HG03175 (cell line): ENCODE data around the gene ARHGEF16.

Experiments
- ATAC-seq: cut with Tn5 transposase; IDR thresholded peaks from one replicate; pipeline ENCODE4 v1.9.1; 2021; ENCODE audit warnings: mild to moderate bottlenecking, moderate library complexity; ENCODE audit not compliant: unreplicated experiment

ARHGEF16 gene

DNA sequence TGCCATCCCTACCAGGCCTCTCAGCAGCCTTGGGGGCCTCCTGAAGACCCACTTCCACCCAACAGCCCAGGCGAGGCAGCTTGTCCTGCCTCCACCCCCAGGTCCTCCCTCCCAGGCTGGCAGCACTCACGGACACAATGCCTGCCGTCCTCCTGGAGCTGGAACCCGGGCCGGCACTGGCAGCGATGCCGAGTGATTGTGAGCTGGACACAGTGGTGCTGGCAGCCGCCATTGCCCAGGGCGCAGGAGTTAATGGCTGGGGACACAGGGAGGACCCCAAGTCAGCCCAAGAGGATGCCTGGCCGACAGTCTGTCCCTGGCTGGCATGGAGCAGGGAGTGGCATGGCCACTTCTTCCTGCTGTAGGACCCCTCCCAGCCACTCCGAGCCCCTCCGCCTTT lies 60.8 kb downstream of the ARHGEF16 start:
- ATAC-seq = no peak

DNA sequence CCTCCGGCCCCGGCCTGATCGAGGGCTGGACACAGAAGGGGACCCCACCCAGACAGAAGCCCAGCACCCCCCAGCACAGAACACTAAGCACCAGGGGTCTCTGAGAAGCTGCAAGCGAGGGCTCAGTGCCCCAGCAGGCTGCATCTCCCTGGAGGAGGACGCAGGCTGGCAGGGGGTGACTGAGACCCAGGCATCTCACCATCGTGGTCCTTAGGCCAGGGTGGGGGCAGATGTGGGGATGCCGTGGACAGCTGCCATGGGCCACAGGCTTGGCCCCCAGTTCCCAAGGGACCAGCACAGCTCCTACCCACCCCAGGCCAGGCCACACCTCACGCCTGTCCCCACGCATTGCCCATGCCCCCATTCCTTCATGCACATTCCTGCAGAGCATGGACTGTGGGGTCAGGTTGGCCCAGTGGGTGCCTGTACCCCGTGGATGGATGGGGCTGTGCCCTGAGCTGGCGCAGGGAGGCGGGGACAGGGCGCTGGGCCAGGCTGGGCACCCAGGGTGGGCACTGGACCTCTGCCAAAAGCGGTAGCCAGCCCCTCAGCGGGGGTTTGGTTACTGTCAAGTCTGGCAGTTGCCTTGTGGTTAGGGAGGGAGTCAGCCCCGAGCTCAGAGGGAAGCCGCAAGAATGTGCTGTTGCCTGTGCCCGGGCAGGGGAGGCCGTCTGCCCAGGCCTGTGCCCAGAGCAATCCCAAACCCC lies 61.5 kb downstream of the ARHGEF16 start:
- no peak for ATAC-seq

DNA sequence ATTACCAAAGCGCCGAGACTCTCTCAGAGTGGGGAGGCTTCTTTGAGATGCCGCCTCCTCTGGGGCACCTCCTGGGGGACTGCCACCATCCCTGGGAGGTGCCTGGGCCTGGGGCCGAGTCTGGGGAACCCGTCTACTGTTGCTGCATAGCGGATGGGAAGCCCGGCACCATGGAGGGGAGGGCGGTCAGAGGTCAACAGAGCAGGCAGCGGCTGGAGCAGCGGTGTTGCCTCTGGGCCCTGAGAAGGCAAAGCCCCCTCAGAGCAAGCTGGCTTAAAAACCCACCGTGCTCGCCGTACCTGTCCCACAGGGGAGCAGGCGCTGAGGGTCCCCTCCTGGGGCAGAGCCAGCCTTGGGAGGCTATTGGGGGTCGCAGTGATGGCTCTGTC lies 62.0 kb downstream of the ARHGEF16 start:
- no peak for ATAC-seq

DNA sequence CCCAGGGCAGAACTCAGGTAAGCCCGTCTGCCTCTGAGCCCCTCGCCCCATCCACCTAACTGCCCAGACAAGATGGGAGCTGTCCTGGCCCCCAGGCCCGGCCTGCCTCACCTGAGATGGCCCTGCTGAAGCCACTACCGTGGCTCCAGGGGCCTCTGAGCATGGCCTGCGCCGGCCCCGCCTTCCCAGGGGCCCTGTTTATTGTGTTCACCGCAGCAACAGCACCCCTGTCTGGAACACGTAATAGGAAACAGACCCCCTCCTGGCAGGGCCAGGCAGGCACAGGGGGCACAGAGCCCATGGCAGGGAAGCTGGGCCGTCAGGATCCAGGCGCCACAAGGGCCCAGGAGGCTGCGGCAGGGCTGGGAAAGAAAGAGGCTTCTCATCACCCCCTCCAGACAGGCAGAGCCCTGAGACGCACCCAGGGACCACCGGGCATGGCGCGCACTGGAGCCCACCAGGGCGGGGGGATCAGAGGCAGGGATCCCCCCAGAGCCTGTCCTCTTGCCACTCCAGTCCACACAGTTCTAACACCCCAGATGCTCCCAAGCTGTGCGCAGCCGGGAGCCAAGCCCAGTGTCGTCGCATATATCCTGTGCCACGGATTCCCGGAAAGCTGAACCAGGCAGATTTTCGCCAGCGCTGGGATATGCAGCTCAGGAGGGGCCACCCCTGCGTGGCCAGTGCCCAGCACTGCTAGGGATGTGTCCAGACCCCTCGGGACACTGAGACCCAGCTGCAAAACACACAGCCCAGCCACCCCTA lies 62.6 kb downstream of the ARHGEF16 start:
- ATAC-seq = no peak

DNA sequence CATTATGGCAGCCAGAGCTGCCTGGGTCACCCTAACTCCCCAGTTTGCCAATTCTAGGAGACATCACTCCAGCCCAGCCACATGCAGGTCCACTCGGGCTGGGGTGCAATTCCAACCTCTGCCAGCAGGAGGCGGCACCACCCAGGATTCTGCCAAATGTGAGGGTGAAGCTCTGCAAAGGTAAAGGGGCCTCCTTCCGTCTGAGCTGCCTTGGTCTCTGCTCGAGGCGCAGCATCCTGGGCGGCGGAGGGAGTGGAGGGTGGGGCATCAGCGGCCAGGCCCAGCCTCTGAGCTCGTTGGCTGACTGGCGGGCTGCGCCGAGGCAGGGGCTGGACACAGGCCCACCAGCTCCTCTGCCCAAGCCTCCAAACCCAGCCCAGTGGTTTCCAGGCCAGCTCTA lies 63.8 kb downstream of the ARHGEF16 start:
- no peak for ATAC-seq

DNA sequence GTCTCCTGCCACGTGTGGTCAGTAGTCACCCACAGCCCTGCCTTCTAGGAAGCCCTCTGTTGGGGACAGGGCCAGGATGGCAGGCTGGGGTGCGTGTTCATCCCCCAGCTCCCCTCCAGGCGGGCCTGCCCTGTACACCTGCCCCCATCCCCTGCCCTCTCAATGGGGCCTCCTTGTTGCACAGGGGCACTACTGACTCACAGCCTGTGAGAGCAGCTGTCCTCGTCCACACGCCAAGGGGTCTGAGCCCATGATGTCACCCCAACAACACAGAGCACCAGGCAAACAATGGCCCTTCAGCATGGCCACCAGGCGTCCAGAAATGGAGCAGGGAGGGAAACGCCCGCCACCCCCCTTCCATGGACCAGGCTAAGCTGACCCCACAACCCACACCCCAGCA lies 64.3 kb downstream of the ARHGEF16 start:
- ATAC-seq = no peak

DNA sequence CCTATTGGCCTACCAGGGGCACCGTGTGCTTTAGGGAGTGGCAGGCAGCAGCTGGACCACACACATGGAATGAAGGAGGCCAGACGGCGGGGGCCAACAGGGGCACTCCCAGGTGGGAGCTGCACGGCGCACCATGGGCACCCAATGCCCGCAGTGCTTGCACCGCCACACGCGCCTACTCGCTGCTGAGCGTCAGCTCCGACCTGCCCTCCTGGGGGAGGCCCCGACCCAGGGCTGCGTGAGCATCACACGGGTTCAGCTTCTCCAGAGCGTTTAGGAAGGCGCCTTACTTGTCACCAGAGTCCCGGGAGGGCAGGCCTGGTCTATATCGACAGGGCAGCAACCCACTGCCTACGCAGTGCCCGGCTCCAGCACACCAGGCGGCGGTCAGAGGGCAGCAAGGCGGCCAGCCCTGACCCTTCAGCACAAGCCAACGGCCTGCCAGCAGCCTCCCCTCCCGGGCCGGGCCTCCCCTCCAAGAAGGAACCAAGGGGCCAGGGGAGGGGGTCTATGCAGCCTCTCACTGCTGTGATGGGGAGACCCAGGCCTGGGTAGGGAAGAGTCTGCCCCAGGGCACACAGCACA lies 64.9 kb downstream of the ARHGEF16 start:
- no peak for ATAC-seq

DNA sequence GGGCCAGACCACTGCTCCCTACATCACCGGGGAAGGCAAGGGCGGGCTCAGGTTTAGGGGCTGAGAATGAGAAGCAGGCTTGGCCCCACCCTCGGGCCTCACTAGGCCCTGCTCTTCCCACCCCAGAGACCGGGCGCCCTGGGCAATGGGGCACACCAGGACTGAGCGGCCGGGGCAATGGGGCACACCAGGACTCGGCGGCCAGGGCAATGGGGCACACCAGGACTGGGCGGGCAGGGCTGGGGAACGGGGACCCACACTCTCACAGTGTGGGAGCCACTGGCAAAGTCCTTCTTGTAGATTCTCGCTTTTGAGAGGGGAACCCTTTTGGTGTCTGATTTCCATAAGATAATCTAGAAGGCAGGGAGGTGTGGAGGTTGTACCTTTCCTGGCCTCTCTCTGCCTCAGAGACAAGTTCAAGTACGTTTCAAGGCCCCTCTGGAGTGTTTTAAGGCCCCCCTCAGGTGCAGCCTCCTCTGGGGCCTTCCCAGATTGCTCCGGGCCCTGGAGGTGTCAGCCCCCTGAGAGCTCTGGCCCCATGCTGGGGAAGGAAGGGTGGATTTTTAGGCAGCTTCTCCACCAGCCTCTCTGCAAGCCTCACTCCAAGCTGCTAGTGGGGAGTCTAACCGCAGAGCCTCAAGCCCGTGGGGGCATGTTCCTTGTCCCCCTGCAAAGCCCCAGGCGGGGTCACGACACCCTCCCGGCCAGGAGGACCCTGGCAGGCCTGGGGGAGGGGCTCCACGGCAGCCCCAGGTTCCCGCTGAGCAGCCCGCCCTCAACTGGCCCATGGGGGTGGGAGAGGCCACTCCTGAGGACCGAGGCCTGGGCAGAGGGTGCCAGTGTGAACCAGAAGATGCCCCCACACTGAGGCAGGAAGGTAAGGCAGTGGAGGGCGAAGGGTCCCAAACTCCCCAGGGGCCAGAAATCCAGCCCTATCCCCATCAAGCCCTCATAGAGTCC lies 66.2 kb downstream of the ARHGEF16 start:
- ATAC-seq = no peak

DNA sequence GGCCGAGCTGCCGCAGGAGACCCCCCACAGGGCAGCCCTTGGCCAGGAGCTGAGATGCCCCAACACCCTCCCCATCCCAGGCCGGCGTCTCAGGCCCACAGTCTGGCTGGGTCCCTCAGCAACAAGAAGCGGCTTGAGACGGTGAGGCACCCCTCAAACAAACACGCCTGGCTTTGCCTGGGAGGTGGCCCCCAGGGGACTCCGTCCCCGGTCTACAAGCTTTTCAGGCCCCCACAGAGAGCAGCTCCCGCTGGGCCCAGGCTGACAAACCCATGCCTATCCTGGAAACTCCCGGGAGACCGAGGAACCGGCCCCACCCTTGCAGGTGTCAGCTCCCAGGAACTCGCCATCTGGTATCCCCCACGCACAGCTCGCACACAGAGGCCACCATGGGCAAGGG lies 67.0 kb downstream of the ARHGEF16 start:
- ATAC-seq = no peak

DNA sequence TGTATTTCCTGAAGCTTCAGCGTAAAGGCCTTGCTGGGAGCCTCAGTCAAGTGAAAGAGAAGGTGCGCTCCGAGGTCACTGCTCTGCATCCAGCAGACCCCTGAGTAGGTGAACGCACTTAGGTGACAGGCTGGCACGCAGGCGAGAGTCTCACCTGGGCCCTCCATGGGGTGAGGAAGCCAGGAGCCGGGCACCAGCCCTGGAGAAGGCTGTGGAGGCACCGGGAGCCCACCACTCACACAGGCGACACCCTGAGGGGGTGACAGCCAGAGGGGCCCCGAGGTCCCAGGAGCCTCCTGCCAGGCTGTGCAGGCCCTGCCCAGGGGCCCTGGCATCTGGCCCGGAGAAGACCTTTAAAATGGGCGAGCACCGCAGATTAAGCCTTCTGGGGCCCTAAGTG lies 67.6 kb downstream of the ARHGEF16 start:
- no peak for ATAC-seq

DNA sequence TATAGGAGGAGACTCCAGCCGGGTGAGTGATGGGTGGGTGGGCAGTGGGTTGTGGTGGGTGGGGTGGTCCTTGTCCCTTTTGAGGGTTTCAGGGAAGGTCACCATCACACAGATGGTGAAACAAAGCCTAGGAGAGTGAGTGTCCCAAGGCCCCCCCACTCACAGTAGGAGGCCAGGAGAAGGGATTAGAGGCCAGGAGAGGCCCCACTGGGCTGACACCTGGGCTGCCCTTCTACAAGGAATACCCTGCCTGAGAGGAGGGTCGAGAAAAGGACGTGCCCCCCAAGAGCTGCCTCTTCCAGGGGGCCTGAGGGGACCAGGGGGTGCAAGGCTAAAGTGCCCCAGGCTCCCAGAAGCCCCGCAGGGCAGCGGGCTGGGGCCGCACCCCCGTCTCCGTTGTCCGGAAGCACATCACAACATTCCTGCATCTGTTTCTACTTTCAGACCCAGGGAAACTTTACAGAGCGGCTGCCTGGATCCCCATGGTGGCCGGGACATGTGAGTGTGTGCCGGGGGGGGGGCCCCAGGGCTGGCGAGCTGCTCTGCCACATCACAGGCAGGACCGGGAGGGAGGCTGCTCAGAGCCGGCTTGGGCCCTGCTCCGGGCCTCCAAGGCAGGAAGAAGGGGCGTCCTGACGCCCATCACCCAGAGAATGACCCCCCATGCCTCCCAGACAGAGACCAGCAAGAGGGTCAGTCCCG lies 68.2 kb downstream of the ARHGEF16 start:
- no peak for ATAC-seq

DNA sequence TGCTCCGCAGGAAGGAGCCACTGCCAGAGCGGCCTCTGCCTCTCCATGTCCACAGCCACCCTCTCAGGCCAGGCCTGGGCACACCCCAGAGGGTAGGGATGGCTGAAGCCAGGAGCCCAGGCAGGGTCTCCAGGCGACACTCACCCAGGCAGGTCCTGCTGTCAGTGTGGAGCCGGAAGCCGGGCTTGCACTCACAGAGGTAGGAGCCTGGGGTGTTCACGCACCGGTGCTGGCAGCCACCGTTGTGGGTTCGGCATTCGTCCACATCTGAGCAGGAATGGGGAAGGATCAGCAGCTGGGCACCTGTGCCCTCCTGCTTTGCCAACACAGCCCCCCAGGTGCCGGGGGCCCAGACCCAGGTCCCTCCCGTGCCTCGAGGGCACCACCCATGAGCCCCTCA lies 69.5 kb downstream of the ARHGEF16 start:
- ATAC-seq = no peak

DNA sequence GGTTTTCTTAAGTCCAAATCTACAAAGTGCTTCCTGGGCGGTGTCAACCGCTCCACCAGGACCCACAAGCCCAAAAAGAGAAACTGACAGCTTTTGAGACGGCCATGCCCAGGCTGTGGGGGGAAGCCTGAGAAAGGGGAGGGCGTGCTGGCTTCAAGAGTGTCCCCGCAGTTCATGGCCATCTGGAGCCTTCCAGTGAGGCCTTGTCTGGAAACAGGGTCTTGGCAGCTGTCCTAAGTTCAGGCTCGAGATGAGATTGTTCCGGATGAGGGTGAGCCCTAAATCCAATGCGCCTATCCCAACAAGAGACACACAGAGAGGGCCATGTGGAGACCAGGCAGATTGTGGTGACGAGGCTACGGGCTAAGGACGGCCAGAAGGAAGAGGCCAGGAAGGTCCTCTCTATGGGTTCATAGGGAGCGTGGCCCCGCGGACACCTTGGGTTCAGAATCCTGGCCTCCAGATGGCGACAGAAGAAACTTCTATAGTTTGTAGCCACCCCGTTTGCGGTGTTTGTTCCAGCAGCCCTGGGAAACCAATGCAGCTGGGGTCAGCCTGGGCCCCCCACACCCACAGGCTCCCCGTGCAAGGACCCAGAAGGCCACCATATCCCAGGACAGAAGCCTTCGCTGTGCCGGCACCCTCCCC lies 70.2 kb downstream of the ARHGEF16 start:
- no peak for ATAC-seq

DNA sequence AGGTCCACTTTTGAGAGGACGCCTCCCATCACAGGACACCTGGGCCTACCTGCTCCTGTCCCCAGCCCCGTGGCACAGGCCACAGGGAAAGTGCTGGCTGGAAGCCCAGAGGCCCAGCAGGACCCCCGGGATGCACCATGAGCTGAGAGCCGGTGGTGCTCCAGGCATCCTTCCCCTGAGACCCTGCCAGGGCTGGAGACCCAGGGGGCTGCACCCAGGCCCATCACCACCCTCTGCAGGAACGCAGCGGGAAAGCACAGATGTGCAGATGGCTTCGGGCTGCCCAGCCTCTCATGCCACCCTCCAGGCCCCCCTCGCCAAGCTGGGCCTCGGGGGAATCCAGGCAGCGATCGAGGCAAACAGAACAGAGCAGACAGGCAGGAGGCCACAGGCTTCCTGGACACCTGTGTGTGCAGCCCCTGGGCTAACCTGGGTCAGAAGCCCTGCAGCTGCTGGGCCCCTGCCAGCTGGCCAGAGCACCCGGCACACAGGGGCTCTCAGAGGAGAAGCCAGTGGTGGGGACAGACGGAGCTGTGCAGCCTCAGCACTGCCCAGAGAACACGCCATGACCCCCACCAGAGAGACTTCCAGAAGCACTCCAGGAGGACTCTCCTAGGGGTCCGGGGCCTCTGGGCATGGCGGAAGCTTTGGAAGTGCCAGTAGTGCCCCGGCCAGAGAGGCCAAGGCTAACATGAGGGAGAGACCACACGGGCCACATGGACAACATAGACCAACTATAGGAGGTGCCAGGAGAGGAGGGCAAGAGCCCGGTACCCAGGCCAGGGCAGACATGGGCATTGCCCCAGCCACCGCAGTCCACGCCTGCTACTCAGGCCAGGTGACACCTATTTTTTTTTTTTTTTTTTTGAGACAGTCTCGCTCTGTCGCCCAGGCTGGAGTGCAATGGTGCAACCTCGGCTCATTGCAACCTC lies 71.4 kb downstream of the ARHGEF16 start:
- no peak for ATAC-seq

DNA sequence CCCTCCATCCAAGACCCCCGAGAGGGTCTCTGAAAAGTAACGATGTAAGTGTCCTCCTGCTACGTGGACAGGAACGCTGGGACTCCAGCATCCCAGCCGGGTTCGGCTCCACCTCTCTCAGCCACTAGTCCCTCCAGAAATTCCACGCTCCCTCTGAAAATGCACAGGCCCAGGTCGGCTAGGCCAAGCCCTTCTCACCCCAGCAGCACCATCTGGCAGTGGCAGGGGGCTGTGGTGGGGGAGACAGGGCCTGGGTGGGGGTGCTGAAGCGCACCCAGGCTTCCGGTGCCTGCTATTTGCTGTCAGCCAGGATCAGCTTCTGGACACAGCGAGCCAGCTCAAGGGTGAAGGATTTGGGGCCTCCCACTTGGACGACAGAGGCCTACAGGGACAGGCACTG lies 73.3 kb downstream of the ARHGEF16 start:
- no peak for ATAC-seq

DNA sequence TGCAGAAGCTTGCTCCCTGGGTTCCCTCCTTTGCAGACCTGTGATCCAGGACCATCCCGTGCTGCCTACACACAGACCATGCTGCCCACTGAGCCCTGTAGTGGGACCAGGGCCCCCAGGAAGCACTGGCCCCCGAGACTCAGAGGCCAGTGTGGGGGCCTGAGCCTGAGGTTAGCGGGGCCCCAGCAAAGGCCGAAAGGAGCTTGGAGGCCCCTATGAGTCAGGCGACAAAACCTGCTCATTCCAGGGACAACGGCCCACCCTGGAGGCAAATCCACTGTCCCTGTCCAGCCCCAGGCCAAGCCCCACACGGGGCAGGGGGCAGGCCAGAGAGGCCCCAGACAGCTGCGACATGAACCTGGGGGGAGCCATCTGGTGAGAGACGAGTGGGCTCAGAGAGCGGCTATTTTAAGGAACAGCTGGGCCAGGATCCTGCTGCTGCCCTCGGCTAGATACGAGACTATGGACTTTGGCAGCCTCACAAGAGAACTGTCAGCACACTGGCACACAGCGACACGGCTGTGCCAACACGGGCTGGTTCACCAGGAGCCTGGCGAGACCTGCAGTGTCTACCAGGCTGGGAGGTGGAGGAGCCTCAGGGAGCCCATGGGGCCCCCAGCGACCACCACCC lies 74.7 kb downstream of the ARHGEF16 start:
- ATAC-seq = no peak

DNA sequence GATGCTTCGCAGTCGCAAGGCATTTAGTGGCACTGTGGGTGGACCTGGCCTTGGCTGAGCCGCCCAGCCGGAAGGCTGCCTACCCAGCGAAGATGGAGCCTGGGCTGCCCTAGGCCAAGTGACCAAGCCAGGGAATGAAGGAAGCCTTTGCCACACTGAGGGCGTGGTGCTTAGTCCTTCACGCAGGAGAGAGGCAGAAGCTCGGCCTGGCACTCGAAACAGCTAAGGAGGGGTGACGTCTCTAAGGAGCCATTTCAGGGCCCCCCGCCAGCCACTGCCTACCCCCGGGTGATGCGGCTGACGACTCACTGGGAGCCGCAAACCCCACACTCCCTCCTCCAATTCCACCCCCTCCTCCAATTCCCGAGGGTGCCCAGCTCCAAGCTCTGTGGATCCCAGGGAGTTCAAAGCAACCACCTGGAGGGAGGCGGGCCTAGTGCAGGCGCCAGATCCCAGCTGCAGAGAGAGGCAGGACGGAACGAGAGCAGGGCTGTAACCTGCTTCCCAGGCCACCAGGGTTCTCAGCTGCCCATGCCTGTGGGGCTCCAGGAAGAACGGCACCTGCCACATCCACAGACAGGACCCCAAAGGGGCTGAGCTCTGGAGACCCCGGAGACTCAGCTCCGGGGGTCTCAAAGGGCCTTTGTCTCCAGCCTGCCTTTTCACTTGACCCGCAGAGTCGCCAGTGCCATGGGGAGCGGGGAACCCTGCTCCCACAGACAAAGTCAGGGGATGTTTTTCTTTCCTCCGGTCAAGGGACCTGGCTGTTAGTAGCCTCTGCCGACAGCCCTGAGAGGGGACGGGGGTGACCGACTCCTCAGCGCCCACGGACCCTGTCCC lies 75.8 kb downstream of the ARHGEF16 start:
- no peak for ATAC-seq
